HepG2 (cell line): ENCODE results near the gene ADGRG1. TPM values are rescaled to one million over a fixed set of nuclear protein-coding genes. Genes with fewer than 3 reads are reported as not detected.

ENCODE experiments used
- ATAC-seq: fragments of 200-7000 bp; cut with Tn5 transposase; 3 replicates; pipeline ENCODE4 v1.9.1; 2020; ENCODE audit warnings: mild to moderate bottlenecking, moderate library complexity
- BruUV-seq: library from RNA; stranded (reverse); fragments of 400-500 nt; replicated peaks from 2 replicates; lab custom pipeline; 2021; lab: Mats Ljungman, UMichigan
- CTCF ChIA-PET: fragments of 300-600 bp; formaldehyde crosslinking; extraction: SDS; loops from one replicate; lab custom pipeline; 2021; ENCODE audit warnings: low total read pairs, inconsistent platforms, low intra/inter-chr PET ratio; lab: Yijun Ruan, JAX
- POLR2A ChIA-PET: fragments of 350-600 bp; sonication (Branson Sonifier 250); formaldehyde crosslinking; loops from one replicate; lab custom pipeline; 2020; ENCODE audit warnings: antibody characterized with exemption, inconsistent platforms; lab: Yijun Ruan, JAX
- DNase-seq: peaks from one replicate; pipeline ENCODE4 v3.0.0-alpha.2; 2015; ENCODE audit warnings: low spot score
- FAIRE-seq: peaks from 3 replicates; lab custom pipeline; 2011; peaks lifted over from hg19 to GRCh38; lab: Jason Lieb, UNC
- H2AFZ ChIP-seq: one replicate; pipeline ENCODE4 v1.6.1; 2011; ENCODE audit warnings: low read length, inconsistent platforms
- H3K27ac ChIP-seq: fragments of 300-600 bp; 3 replicates; pipeline ENCODE4 v1.8.0; 2011; ENCODE audit warnings: mixed run types, mild to moderate bottlenecking, mixed read lengths, low read length, inconsistent platforms; ENCODE audit not compliant: insufficient read depth; ENCODE audit errors: extremely low read length
- H3K27me3 ChIP-seq, 2 experiments: fragments of 200-600 bp in 1 of 2; 2 replicates in 1 of 2; 3 replicates in 1 of 2; pipeline versions ENCODE4 v1.6.0 to v1.8.0; 2011; ENCODE audit warnings: low read length in 2 of 2, mild to moderate bottlenecking in 2 of 2, moderate library complexity in 2 of 2, inconsistent platforms in 1 of 2; ENCODE audit not compliant: insufficient read depth in 2 of 2, control insufficient read depth in 1 of 2
- H3K36me3 ChIP-seq, 2 experiments: fragments of 200-600 bp in 1 of 2; replicated peaks in 1 of 2; 2 replicates in 1 of 2; 3 replicates in 1 of 2; pipeline versions ENCODE4 v1.5.1 to v1.8.0; 2011; ENCODE audit warnings: low read length in 2 of 2, inconsistent platforms in 1 of 2; ENCODE audit not compliant: insufficient read depth in 2 of 2, control insufficient read depth in 1 of 2
- H3K4me1 ChIP-seq: 2 replicates; pipeline ENCODE4 v1.5.1; 2012; ENCODE audit warnings: low read length, inconsistent platforms; ENCODE audit not compliant: insufficient read depth
- H3K4me2 ChIP-seq: 2 replicates; pipeline ENCODE4 v1.6.0; 2011; ENCODE audit warnings: low read depth, low read length, inconsistent platforms
- H3K4me3 ChIP-seq, 3 experiments: fragments of 200-600 bp in 1 of 3; sonication (generic), shearing (Covaris generic) in 1 of 3; replicated peaks in 1 of 3; 2 replicates each; pipeline ENCODE4 v1.5.1; 2011 to 2016; ENCODE audit warnings: low read length in 3 of 3, inconsistent platforms in 2 of 3, low read depth in 2 of 3, mild to moderate bottlenecking in 2 of 3, control low read depth in 1 of 3, mixed read lengths in 1 of 3; ENCODE audit not compliant: insufficient read depth in 1 of 3
- H3K79me2 ChIP-seq: one replicate; pipeline ENCODE4 v1.6.1; 2011; ENCODE audit warnings: low read length, inconsistent platforms; ENCODE audit not compliant: insufficient read depth
- H3K9ac ChIP-seq: 2 replicates; pipeline ENCODE4 v1.6.0; 2011; ENCODE audit warnings: mild to moderate bottlenecking, low read depth, low read length, inconsistent platforms; ENCODE audit not compliant: insufficient read depth
- H3K9me3 ChIP-seq: 2 replicates; pipeline ENCODE4 v1.5.1; 2012; ENCODE audit warnings: mild to moderate bottlenecking, low read length
- H4K20me1 ChIP-seq: 2 replicates; pipeline ENCODE4 v1.6.0; 2011; ENCODE audit warnings: inconsistent platforms, mild to moderate bottlenecking, low read length, moderate library complexity; ENCODE audit not compliant: insufficient read depth
- EEA1 ChIP-seq: sonication (generic); formaldehyde crosslinking; IDR thresholded peaks from 2 replicates; pipeline ENCODE4 v1.5.1; 2020; ENCODE audit warnings: mild to moderate bottlenecking, missing genetic modification reagents, borderline replicate concordance
- HDAC1 ChIP-seq: sonication (generic); formaldehyde crosslinking; IDR thresholded peaks from 2 replicates; pipeline ENCODE4 v1.5.1; 2020; ENCODE audit warnings: mild to moderate bottlenecking, missing genetic modification reagents
- MAFF ChIP-seq: IDR thresholded peaks from 2 replicates; pipeline ENCODE4 v1.6.1; 2011; ENCODE audit warnings: low read depth, low read length, improper control_type of control experiment
- MIER2 ChIP-seq: IDR thresholded peaks from 2 replicates; pipeline ENCODE4 v1.6.1; 2016; ENCODE audit warnings: missing biosample characterization, missing genetic modification reagents
- POGZ ChIP-seq: sonication (generic); formaldehyde crosslinking; IDR thresholded peaks from 2 replicates; pipeline ENCODE4 v1.4.0; 2020; ENCODE audit warnings: mild to moderate bottlenecking, missing genetic modification reagents
- RBM39 ChIP-seq: fragments of 200-400 bp; formaldehyde crosslinking; IDR thresholded peaks from one replicate; pipeline ENCODE4 v1.6.1; 2018; ENCODE audit warnings: antibody characterized with exemption, mild to moderate bottlenecking, low read depth, low read length; ENCODE audit not compliant: poor library complexity, severe bottlenecking
- SOX5 ChIP-seq: IDR thresholded peaks from 2 replicates; pipeline ENCODE4 v1.6.1; 2016; ENCODE audit warnings: borderline replicate concordance
- TBX2 ChIP-seq: sonication (generic); formaldehyde crosslinking; IDR thresholded peaks from 2 replicates; pipeline ENCODE4 v1.5.0; 2020; ENCODE audit warnings: missing genetic modification reagents, mild to moderate bottlenecking, borderline replicate concordance
- ZNF383 ChIP-seq: sonication (generic); formaldehyde crosslinking; IDR thresholded peaks from 2 replicates; pipeline ENCODE4 v1.4.0; 2020; ENCODE audit warnings: missing genetic modification reagents, mild to moderate bottlenecking, borderline replicate concordance
- ZNF547 ChIP-seq: sonication (generic); formaldehyde crosslinking; IDR thresholded peaks from 2 replicates; pipeline ENCODE4 v1.5.1; 2020; ENCODE audit warnings: mild to moderate bottlenecking, missing genetic modification reagents
- ZNF781 ChIP-seq: sonication (generic); formaldehyde crosslinking; IDR thresholded peaks from 2 replicates; pipeline ENCODE4 v1.5.1; 2020; ENCODE audit warnings: borderline replicate concordance, mild to moderate bottlenecking, missing genetic modification reagents; ENCODE audit errors: not compliant biosample characterization
- ZSCAN25 ChIP-seq: sonication (generic); formaldehyde crosslinking; IDR thresholded peaks from 2 replicates; pipeline ENCODE4 v1.8.0; 2022; ENCODE audit warnings: mild to moderate bottlenecking, missing genetic modification reagents
- WGBS: methylation state at CpG from one replicate; pipeline ENCODE4 v1.1.6; 2017; ENCODE audit warnings: low lambda C conversion rate; 5-methylcytosine and 5-hydroxymethylcytosine counted together
- in situ Hi-C: cut with HindIII; loops from 2 replicates; pipeline ENCODE4 v1.10.0; 2017; ENCODE audit warnings: low pct_unique_long_range_greater_than_20kb; ENCODE audit not compliant: extremely low pct_ligation_motif_present
- intact Hi-C: fragments of 100-400 bp; cut with micrococcal nuclease; formaldehyde crosslinking; loops from one replicate; pipeline ENCODE4 v1.10.0; 2022; ENCODE audit not compliant: unreplicated experiment
- polyA plus RNA-seq, 8 experiments: library from polyadenylated mRNA; depleted of rRNA in 3 of 8; stranded (reverse) in 7 of 8; unstranded in 1 of 8; fragments of >200 nt; fragmentation: Illumina TruSeq in 4 of 8; extraction: Trizol in 4 of 8; gene quantifications; 2 replicates each; pipeline versions ENCODE4 v1.2.1 to v1.2.3, GENCODE V29; 2011 to 2016; ENCODE audit warnings: low read depth in 4 of 8, missing spikeins in 1 of 8, mixed read lengths in 1 of 8; ENCODE audit not compliant: insufficient read depth in 1 of 8
- total RNA-seq, 5 experiments: library from RNA; depleted of rRNA; stranded (reverse); fragments of >200 nt; fragmentation: Illumina TruSeq; extraction: Trizol; gene quantifications; 2 replicates each; pipeline ENCODE4 v1.2.3, GENCODE V29; 2016; ENCODE audit warnings: low read depth in 1 of 5
- TF ChIP-seq, protein P1 (sequence below): sonication (generic); formaldehyde crosslinking; IDR thresholded peaks from 2 replicates; pipeline ENCODE4 v1.9.0; 2022; ENCODE audit warnings: low read depth, missing genetic modification reagents
- TF ChIP-seq, protein P2 (sequence below): sonication (generic); formaldehyde crosslinking; IDR thresholded peaks from 2 replicates; pipeline ENCODE4 v1.4.0; 2020; ENCODE audit warnings: missing genetic modification reagents, mild to moderate bottlenecking, borderline replicate concordance
- TF ChIP-seq, protein P3 (sequence below): sonication (generic); formaldehyde crosslinking; IDR thresholded peaks from 2 replicates; pipeline ENCODE4 v1.5.0; 2020; ENCODE audit warnings: missing genetic modification reagents

The ADGRG1 gene
- total and polyA plus RNA-seq, 2 of the 13 experiments (the other 11 are each of a cell fraction or from before 2014, with no cell fraction given), result 2.7 to 5.9 TPM

DNA sequence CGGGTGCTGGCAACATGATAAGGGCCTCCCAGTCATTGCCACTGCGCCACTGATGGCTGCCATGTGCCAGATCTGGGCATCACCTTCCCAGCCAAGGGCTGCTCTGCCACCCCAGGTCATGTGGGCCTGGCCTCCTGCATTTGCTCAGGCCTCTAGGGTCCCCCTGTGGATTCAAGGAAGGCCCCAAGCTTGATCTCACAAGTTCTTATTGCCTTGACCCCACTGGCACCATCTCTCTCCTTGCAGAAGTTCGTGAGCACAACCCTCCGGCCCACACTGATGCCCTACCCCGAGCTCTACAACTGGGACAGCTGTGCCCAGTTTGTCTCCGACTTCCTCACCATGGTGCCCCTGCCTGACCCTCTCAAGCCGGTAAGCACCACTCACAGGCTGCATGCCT, 71.5 kb downstream of the ADGRG1 start (continued):
- TF ChIP-seq, protein P1, sequence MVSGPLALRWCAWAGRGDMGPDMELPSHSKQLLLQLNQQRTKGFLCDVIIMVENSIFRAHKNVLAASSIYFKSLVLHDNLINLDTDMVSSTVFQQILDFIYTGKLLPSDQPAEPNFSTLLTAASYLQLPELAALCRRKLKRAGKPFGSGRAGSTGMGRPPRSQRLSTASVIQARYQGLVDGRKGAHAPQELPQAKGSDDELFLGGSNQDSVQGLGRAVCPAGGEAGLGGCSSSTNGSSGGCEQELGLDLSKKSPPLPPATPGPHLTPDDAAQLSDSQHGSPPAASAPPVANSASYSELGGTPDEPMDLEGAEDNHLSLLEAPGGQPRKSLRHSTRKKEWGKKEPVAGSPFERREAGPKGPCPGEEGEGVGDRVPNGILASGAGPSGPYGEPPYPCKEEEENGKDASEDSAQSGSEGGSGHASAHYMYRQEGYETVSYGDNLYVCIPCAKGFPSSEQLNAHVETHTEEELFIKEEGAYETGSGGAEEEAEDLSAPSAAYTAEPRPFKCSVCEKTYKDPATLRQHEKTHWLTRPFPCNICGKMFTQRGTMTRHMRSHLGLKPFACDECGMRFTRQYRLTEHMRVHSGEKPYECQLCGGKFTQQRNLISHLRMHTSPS (CRISPR knock-in tag), result no peak; the same call in 1 of the 2 replicates
- TF ChIP-seq ZNF547 (CRISPR knock-in tag) (no peak), EEA1 (CRISPR knock-in tag) (0 out of 2 replicates have a peak, but pooled peaks have one; percentile 8)

DNA sequence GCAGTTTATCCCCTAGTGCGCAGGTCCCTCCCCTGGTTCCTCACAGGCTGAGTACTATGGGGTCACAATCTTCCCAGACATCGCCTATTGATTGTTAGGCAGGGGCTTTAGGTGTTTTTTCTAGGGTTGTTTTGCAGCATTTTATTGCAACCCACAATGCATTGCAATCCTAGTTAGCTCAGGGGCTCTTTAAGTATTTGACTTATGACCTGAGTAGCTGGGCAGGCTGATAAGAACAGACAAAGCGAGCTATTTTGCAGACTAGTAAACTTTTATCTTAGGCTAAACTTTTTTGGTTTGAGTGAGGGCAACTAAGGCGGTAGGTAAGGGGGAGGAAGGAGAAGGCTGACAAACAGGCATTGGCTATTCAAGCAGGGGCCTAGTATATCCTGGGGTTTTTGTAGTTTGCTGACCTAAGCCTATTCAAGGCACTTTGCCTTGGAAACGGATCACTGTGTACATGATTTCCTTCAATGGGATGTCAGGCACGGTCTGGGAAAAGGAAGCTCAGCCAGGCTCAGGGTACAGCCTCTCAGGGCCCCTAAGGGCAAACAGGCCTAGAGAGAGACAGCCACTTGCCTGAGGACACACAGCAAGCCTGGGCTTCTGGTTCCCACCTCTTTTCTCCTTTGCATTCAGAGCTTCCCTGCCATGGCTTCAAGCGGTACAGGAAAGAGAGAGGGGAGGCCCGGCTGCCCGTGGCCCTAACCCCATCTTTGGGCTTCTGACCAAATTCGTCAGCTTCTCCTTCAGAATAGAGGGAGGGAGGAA, 72.5 kb downstream of the ADGRG1 start:
- DNase-seq (peak; percentile 81), ATAC-seq (peak; percentile 58), FAIRE-seq (peak; percentile 91)
- Histone ChIP-seq H3K9me3 (no peaks in the 10 kb centered on the region), H3K79me2 (no peaks in the 10 kb centered on the region), H3K4me2 (peak overlapping the region; percentile 70), H3K27me3 (no peaks in the 10 kb centered on the region), H3K4me1 (peaks cover 87% of the 10 kb centered on the region), H3K9ac (peak overlapping the region; percentile 43), H3K4me3 (peak overlapping the region in 2 of 3 experiments; percentile 11 to 49; a peak in 3 of 6 replicates), H3K36me3 (no peaks in the 10 kb centered on the region), H2AFZ (peak overlapping the region; percentile 29), H3K27ac (peak overlapping the region; percentile 72), H4K20me1 (no peaks in the 10 kb centered on the region)
- BruUV-seq, result TSS peak; percentile 60
- intact Hi-C loops, result no loop called here
- in situ Hi-C loops, result no loop called here
- 19% methylated on average over 10 of the region's 10 CpGs for WGBS
- ChIA-PET POLR2A (interaction anchor here (0.7 to 2.4 kb wide), 7 partner anchors 9 to 191 kb away, joined by 3 to 10 read pairs (median 5); partner anchors contain the start of genes ADGRG3 and KATNB1), CTCF (no interaction called here)
- TF ChIP-seq SOX5 (CRISPR knock-in tag) (no peak), TBX2 (CRISPR knock-in tag) (0 out of 2 replicates have a peak, but pooled peaks have one; percentile 4), ZNF383 (CRISPR knock-in tag) (0 out of 2 replicates have a peak, but pooled peaks have one; percentile 69), MAFF (peak; percentile 85), HDAC1 (CRISPR knock-in tag) (no peak), ZSCAN25 (CRISPR knock-in tag) (0 out of 2 replicates have a peak, but pooled peaks have one; percentile 29), POGZ (CRISPR knock-in tag) (peak; percentile 13; the same call in 1 of the 2 replicates), RBM39 (no peak), MIER2 (CRISPR knock-in tag) (0 out of 2 replicates have a peak, but pooled peaks have one; percentile 10), ZNF781 (CRISPR knock-in tag) (peak; percentile 46), ZNF547 (CRISPR knock-in tag) (0 out of 2 replicates have a peak, but pooled peaks have one; percentile 36)
- TF ChIP-seq, protein P2, sequence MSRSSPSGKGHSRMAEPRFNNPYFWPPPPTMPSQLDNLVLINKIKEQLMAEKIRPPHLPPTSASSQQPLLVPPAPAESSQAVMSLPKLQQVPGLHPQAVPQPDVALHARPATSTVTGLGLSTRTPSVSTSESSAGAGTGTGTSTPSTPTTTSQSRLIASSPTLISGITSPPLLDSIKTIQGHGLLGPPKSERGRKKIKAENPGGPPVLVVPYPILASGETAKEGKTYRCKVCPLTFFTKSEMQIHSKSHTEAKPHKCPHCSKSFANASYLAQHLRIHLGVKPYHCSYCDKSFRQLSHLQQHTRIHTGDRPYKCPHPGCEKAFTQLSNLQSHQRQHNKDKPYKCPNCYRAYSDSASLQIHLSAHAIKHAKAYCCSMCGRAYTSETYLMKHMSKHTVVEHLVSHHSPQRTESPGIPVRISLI (CRISPR knock-in tag), result peak; percentile 67
- TF ChIP-seq, protein P3, sequence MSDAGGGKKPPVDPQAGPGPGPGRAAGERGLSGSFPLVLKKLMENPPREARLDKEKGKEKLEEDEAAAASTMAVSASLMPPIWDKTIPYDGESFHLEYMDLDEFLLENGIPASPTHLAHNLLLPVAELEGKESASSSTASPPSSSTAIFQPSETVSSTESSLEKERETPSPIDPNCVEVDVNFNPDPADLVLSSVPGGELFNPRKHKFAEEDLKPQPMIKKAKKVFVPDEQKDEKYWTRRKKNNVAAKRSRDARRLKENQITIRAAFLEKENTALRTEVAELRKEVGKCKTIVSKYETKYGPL (CRISPR knock-in tag), result no peak
